ENCODE measurements around the gene TNFRSF13B.

Gene TNFRSF13B

GRCh38 chr17:16973760-16974540 is 2.0 kb upstream of the TNFRSF13B start:
- no peak for TF ChIP-seq YY1 (IDR thresholded peaks at IDR 0.05; ENCODE audit: low read depth)
- no peak for TF ChIP-seq EGR1 (IDR thresholded peaks at IDR 0.05)
- no peak for TF ChIP-seq REST (IDR thresholded peaks at IDR 0.05; ENCODE audit: low read depth)
- no peak for TF ChIP-seq EP300 (IDR thresholded peaks at IDR 0.05; ENCODE audit: borderline replicate concordance)
- TF ChIP-seq RAD21 (IDR thresholded peaks at IDR 0.05; ENCODE audit: low read depth): no peak
- TF ChIP-seq USF1 (IDR thresholded peaks at IDR 0.05): no peak
- TF ChIP-seq CREB1 (IDR thresholded peaks at IDR 0.05; ENCODE audit: low read depth): no peak
- no peak for TF ChIP-seq TEAD4 (IDR thresholded peaks at IDR 0.05)
- TF ChIP-seq NFIC (IDR thresholded peaks at IDR 0.05): no peak
- TF ChIP-seq CEBPB (IDR thresholded peaks at IDR 0.05): no peak
- TF ChIP-seq FOXM1 (IDR thresholded peaks at IDR 0.05; ENCODE audit: borderline replicate concordance, low read depth): no peak
- TF ChIP-seq ZBTB7A (IDR thresholded peaks at IDR 0.05; ENCODE audit: low read depth): no peak
- no peak for TF ChIP-seq MAX (IDR thresholded peaks at IDR 0.05)

- TF ChIP-seq EGR1 (IDR thresholded peaks at IDR 0.05): no peak
- no peak for TF ChIP-seq TCF12 (IDR thresholded peaks at IDR 0.05; ENCODE audit: low read depth)
- no peak for TF ChIP-seq CREB1 (IDR thresholded peaks at IDR 0.05; ENCODE audit: low read depth)
- TF ChIP-seq CEBPB (IDR thresholded peaks at IDR 0.05): no peak
- TF ChIP-seq TAF1 (IDR thresholded peaks at IDR 0.05; ENCODE audit: low read depth): no peak
- TF ChIP-seq YY1 (IDR thresholded peaks at IDR 0.05; ENCODE audit: low read depth): no peak
- no peak for TF ChIP-seq TEAD4 (IDR thresholded peaks at IDR 0.05)
- no peak for TF ChIP-seq MAX (IDR thresholded peaks at IDR 0.05)
- no peak for TF ChIP-seq FOXM1 (IDR thresholded peaks at IDR 0.05; ENCODE audit: borderline replicate concordance, low read depth)
Observed at GRCh38 chr17:16972346-16972745, 428 bp upstream of the TNFRSF13B start.

GRCh38 chr17:16969931-16970906 is 1.7 kb downstream of the TNFRSF13B start:
- TF ChIP-seq ZBTB7A (IDR thresholded peaks at IDR 0.05; ENCODE audit: low read depth) (no peak), REST (IDR thresholded peaks at IDR 0.05; ENCODE audit: low read depth) (no peak), EGR1 (IDR thresholded peaks at IDR 0.05) (no peak), TAF1 (IDR thresholded peaks at IDR 0.05; ENCODE audit: low read depth) (no peak), NFIC (IDR thresholded peaks at IDR 0.05) (no peak), FOXM1 (IDR thresholded peaks at IDR 0.05; ENCODE audit: borderline replicate concordance, low read depth) (no peak), USF1 (IDR thresholded peaks at IDR 0.05) (no peak), TCF12 (IDR thresholded peaks at IDR 0.05; ENCODE audit: low read depth) (no peak), MAX (IDR thresholded peaks at IDR 0.05) (no peak), EP300 (IDR thresholded peaks at IDR 0.05; ENCODE audit: borderline replicate concordance) (no peak), CREB1 (IDR thresholded peaks at IDR 0.05; ENCODE audit: low read depth) (no peak), CEBPB (IDR thresholded peaks at IDR 0.05) (no peak), RAD21 (IDR thresholded peaks at IDR 0.05; ENCODE audit: low read depth) (no peak), TEAD4 (IDR thresholded peaks at IDR 0.05) (no peak), YY1 (IDR thresholded peaks at IDR 0.05; ENCODE audit: low read depth) (no peak)

GRCh38 chr17:16968786-16969185 is 3.1 kb downstream of the TNFRSF13B start:
- TF ChIP-seq TCF12 (IDR thresholded peaks at IDR 0.05; ENCODE audit: low read depth): no peak
- TF ChIP-seq FOXM1 (IDR thresholded peaks at IDR 0.05; ENCODE audit: borderline replicate concordance, low read depth): no peak
- no peak for TF ChIP-seq EGR1 (IDR thresholded peaks at IDR 0.05)
- TF ChIP-seq USF1 (IDR thresholded peaks at IDR 0.05): no peak
- no peak for TF ChIP-seq NFIC (IDR thresholded peaks at IDR 0.05)
- no peak for TF ChIP-seq REST (IDR thresholded peaks at IDR 0.05; ENCODE audit: low read depth)
- TF ChIP-seq YY1 (IDR thresholded peaks at IDR 0.05; ENCODE audit: low read depth): no peak
- no peak for TF ChIP-seq CEBPB (IDR thresholded peaks at IDR 0.05)
- TF ChIP-seq TAF1 (IDR thresholded peaks at IDR 0.05; ENCODE audit: low read depth): no peak
- TF ChIP-seq EP300 (IDR thresholded peaks at IDR 0.05; ENCODE audit: borderline replicate concordance): no peak
- TF ChIP-seq ZBTB7A (IDR thresholded peaks at IDR 0.05; ENCODE audit: low read depth): no peak
- TF ChIP-seq MAX (IDR thresholded peaks at IDR 0.05): no peak
- TF ChIP-seq TEAD4 (IDR thresholded peaks at IDR 0.05): no peak

All from Ishikawa (cell line).